ENCODE data around the gene EMC1. TPM values are rescaled to one million over a fixed set of nuclear protein-coding genes. Genes with fewer than 3 reads are reported as not detected.

Gene EMC1
- total RNA-seq, 1 donor from 2014 or later, result 61.8 TPM

DNA sequence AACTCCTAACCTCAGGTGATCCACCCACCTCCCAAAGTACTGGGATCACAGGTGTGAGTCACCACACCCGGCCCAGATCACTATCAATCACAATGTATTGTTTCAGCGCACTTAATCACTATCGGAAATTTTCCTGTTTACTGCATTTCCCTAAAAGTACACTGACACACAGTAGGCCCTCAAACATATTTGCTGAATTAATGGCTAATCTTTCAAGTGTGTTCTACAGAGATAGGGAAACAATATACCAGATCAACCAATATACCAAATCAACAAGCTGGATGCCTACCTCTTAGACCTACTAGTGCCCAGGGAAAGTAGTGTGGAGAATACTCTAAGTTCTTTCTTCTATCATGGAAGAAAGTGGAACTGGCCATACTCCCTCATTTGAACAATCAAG is 58.3 kb downstream of the EMC1 start:
- H3K4me3 Mint-ChIP-seq, result no peak overlapping the region
- H3K4me1 Mint-ChIP-seq, result no peaks in the 10 kb centered on the region
- DNase-seq (ENCODE audit: low read depth, low spot score), result no peak
- peaks cover 8% of the 10 kb centered on the region for H3K36me3 Mint-ChIP-seq (ENCODE audit: low read depth)
- H3K9me3 Mint-ChIP-seq, result no peaks in the 10 kb centered on the region
- H3K27ac Mint-ChIP-seq (ENCODE audit: unreplicated experiment), result no peak overlapping the region
- TF ChIP-seq, protein P1, sequence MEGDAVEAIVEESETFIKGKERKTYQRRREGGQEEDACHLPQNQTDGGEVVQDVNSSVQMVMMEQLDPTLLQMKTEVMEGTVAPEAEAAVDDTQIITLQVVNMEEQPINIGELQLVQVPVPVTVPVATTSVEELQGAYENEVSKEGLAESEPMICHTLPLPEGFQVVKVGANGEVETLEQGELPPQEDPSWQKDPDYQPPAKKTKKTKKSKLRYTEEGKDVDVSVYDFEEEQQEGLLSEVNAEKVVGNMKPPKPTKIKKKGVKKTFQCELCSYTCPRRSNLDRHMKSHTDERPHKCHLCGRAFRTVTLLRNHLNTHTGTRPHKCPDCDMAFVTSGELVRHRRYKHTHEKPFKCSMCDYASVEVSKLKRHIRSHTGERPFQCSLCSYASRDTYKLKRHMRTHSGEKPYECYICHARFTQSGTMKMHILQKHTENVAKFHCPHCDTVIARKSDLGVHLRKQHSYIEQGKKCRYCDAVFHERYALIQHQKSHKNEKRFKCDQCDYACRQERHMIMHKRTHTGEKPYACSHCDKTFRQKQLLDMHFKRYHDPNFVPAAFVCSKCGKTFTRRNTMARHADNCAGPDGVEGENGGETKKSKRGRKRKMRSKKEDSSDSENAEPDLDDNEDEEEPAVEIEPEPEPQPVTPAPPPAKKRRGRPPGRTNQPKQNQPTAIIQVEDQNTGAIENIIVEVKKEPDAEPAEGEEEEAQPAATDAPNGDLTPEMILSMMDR (conservative IDR thresholded peaks at IDR 0.05), result no peak
- no peaks in the 10 kb centered on the region for H3K27me3 Mint-ChIP-seq (ENCODE audit: low read depth)

DNA sequence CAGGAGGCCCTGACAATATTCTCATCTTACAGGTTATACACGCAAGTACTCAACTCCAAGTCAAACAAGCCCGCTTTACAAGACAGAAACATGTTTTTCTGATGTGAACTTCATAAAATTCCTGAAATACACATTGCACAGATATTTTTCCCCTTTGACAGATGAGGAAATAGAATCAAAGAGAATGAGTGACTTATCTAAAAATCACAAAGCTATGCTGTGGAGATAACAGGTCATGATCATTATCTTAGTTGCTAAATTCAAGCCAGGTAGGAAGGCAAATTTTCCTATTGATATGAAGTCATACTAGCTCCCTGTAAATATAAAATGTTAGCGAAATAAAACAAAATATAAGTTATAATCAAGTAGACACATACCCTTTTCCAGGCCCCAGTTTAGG is 59.5 kb downstream of the EMC1 start:
- peaks cover 8% of the 10 kb centered on the region for H3K36me3 Mint-ChIP-seq (ENCODE audit: low read depth)
- no peak for DNase-seq (ENCODE audit: low read depth, low spot score)
- no peaks in the 10 kb centered on the region for H3K9me3 Mint-ChIP-seq
- no peaks in the 10 kb centered on the region for H3K4me1 Mint-ChIP-seq
- H3K4me3 Mint-ChIP-seq, result no peak overlapping the region
- TF ChIP-seq, protein P1 (conservative IDR thresholded peaks at IDR 0.05), result no peak
- no peaks in the 10 kb centered on the region for H3K27me3 Mint-ChIP-seq (ENCODE audit: low read depth)
- H3K27ac Mint-ChIP-seq (ENCODE audit: unreplicated experiment), result no peak overlapping the region

DNA sequence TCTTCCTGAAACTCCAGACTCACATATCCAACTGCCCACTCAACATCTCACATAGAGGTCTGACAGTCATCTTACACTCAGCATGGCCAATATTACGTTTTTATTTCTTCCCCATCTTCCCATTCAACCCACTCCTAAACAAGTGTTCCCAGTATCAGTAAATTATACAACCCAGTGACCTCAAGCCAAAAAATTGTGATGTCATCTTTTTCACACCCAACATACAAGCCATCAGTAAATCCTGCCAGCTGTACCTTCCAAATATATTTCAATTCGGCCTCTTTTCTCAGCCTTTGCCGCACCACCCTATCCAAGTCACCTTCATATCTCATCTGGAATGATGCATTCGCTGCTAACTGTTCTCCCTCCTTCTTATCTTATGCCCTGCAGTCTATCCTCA is 60.9 kb downstream of the EMC1 start:
- no peak overlapping the region for H3K4me3 Mint-ChIP-seq
- H3K9me3 Mint-ChIP-seq, result no peaks in the 10 kb centered on the region
- no peaks in the 10 kb centered on the region for H3K27me3 Mint-ChIP-seq (ENCODE audit: low read depth)
- H3K36me3 Mint-ChIP-seq (ENCODE audit: low read depth), result peaks cover 16% of the 10 kb centered on the region
- H3K4me1 Mint-ChIP-seq, result no peaks in the 10 kb centered on the region
- DNase-seq (ENCODE audit: low read depth, low spot score), result no peak
- TF ChIP-seq, protein P1 (conservative IDR thresholded peaks at IDR 0.05), result no peak
- H3K27ac Mint-ChIP-seq (ENCODE audit: unreplicated experiment), result no peak overlapping the region

DNA sequence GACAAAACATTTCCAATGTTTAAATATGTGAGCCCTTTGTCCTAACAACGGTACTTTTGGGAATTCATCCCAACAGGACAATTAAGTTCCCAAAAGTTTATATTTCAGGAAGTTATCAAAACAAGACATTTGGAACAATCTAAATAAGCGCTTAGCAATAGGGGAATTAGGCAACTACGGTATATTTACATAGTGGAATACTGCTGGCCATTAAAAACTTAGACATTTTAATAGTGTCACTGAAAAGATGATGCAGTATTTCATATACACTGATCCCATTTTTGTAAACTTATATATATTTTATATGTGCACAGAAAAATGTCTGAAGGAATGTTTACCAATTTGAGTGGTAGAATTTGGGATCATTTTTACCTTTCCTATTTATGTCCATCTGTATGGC is 62.1 kb downstream of the EMC1 start:
- TF ChIP-seq, protein P1 (conservative IDR thresholded peaks at IDR 0.05), result no peak
- no peak for DNase-seq (ENCODE audit: low read depth, low spot score)
- Mint-ChIP-seq H3K27me3 (ENCODE audit: low read depth) (no peaks in the 10 kb centered on the region), H3K27ac (ENCODE audit: unreplicated experiment) (no peak overlapping the region), H3K4me3 (no peak overlapping the region), H3K4me1 (no peaks in the 10 kb centered on the region), H3K36me3 (ENCODE audit: low read depth) (peaks cover 21% of the 10 kb centered on the region), H3K9me3 (no peaks in the 10 kb centered on the region)

DNA sequence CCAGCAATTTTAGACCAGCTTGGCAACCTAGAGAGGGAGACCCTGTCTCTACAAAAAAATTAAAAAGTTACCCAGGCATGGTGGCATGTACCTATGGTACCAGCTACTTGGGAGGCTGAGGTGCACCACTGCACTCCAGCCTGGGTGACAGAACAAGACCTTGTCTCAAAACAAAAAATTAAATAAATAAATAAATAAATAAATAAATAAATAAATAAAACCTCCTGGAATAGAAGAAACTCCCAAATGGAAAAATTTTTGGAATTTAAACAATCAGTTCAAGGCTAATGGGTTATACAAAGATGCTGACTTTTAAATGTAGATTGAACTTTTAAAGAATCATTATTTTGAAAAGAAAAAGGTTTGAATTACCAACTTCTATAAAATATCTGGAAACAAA is 63.5 kb downstream of the EMC1 start:
- no peaks in the 10 kb centered on the region for H3K27me3 Mint-ChIP-seq (ENCODE audit: low read depth)
- H3K9me3 Mint-ChIP-seq, result no peaks in the 10 kb centered on the region
- H3K4me1 Mint-ChIP-seq, result no peaks in the 10 kb centered on the region
- no peak overlapping the region for H3K4me3 Mint-ChIP-seq
- no peak overlapping the region for H3K27ac Mint-ChIP-seq (ENCODE audit: unreplicated experiment)
- no peak for DNase-seq (ENCODE audit: low read depth, low spot score)
- H3K36me3 Mint-ChIP-seq (ENCODE audit: low read depth), result peaks cover 21% of the 10 kb centered on the region
- TF ChIP-seq, protein P1 (conservative IDR thresholded peaks at IDR 0.05), result no peak

DNA sequence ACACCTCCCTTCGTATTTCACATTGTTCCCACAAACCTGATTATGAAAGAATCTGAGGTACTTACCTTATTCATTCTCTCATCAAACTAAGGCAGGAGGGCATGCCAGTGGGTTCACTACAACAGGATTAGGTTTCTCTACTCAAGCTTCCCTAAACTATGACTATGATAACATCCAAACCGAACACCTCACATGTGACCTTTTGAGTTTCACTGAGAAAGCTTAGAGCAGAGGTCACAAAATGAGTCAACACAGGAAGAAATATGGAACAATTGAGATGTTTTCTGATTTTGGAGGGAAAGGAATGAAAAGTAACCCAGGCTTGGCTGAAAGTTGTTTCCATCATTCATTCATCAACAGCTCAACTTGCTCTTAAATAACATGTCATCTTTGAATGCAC is 65.3 kb downstream of the EMC1 start:
- H3K27me3 Mint-ChIP-seq (ENCODE audit: low read depth), result no peaks in the 10 kb centered on the region
- peaks cover 21% of the 10 kb centered on the region for H3K36me3 Mint-ChIP-seq (ENCODE audit: low read depth)
- no peaks in the 10 kb centered on the region for H3K9me3 Mint-ChIP-seq
- no peak overlapping the region for H3K27ac Mint-ChIP-seq (ENCODE audit: unreplicated experiment)
- no peak overlapping the region for H3K4me3 Mint-ChIP-seq
- no peak for DNase-seq (ENCODE audit: low read depth, low spot score)
- H3K4me1 Mint-ChIP-seq, result no peaks in the 10 kb centered on the region
- TF ChIP-seq, protein P1 (conservative IDR thresholded peaks at IDR 0.05), result no peak

Data from neural crest cell (in vitro differentiated cells).